Activated T-helper 1 cell treated with Interleukin-2 at 50 U/mL for 16 hours (primary cell): ENCODE results near the gene VPS26B.
"Not testable (repeated sequence)": the region's sequence is repeated elsewhere in the genome, so short reads cannot be mapped to it uniquely, and the experiment has no call there.

Experiments used
- DNase-seq: peaks from one replicate; pipeline ENCODE4 v3.0.0-alpha.2; 2020; ENCODE audit warnings: low read depth

VPS26B gene

GRCh38 chr11:134258577-134258976, 34.1 kb downstream of the VPS26B start:
- DNase-seq = no peak

- no peak for DNase-seq
Measured at GRCh38 chr11:134260503-134260902, 36.0 kb downstream of the VPS26B start.

GRCh38 chr11:134260983-134261382, 36.5 kb downstream of the VPS26B start:
- DNase-seq = no peak

GRCh38 chr11:134261626-134262488, 37.4 kb downstream of the VPS26B start:
- no peak for DNase-seq

GRCh38 chr11:134264966-134265764, 40.7 kb downstream of the VPS26B start:
- no peak for DNase-seq

GRCh38 chr11:134266440-134266839, 42.0 kb downstream of the VPS26B start:
- DNase-seq = no peak

- DNase-seq = no peak
Measured at GRCh38 chr11:134266841-134267251, 42.4 kb downstream of the VPS26B start.

- DNase-seq = no peak
Measured at GRCh38 chr11:134267461-134267860, 43.0 kb downstream of the VPS26B start.

GRCh38 chr11:134267966-134268365, 43.5 kb downstream of the VPS26B start:
- no peak for DNase-seq

GRCh38 chr11:134270250-134270714, 45.8 kb downstream of the VPS26B start:
- DNase-seq = no peak

GRCh38 chr11:134271978-134272377, 47.5 kb downstream of the VPS26B start:
- no peak for DNase-seq

GRCh38 chr11:134272381-134273316, 48.2 kb downstream of the VPS26B start:
- no peak for DNase-seq

GRCh38 chr11:134273317-134273712, 48.8 kb downstream of the VPS26B start:
- no peak for DNase-seq

GRCh38 chr11:134275188-134275533, 50.7 kb downstream of the VPS26B start:
- DNase-seq = no peak

GRCh38 chr11:134275534-134276395, 51.3 kb downstream of the VPS26B start, which contains the start of gene GLB1L3:
Gene GLB1L3, plus strand, starts transcription at chr11:134276379. Its CDS starts 362 bp downstream, at chr11:134276741.
- peak; percentile 59 for DNase-seq

GRCh38 chr11:134276396-134277182, 52.1 kb downstream of the VPS26B start:
- no peak for DNase-seq

- no peak for DNase-seq
Measured at GRCh38 chr11:134277183-134278001, 52.9 kb downstream of the VPS26B start.

GRCh38 chr11:134278356-134278755, 53.9 kb downstream of the VPS26B start:
- DNase-seq = no peak

GRCh38 chr11:134281635-134282034, 57.2 kb downstream of the VPS26B start:
- not testable (repeated sequence) for DNase-seq
